GM18498 (cell line): ENCODE measurements around the gene BICD2.
A peak's percentile ranks its signal among the peaks of the same experiment; 100 is the strongest.
"Not testable (repeated sequence)": the region's sequence is repeated elsewhere in the genome, so short reads cannot be mapped to it uniquely, and the experiment has no call there.

ENCODE experiments used
- ATAC-seq: cut with Tn5 transposase; IDR thresholded peaks from one replicate; pipeline ENCODE4 v1.9.1; 2021; ENCODE audit warnings: mild to moderate bottlenecking, moderate library complexity; ENCODE audit not compliant: unreplicated experiment

BICD2 gene

GRCh38 chr9:92764381-92764987, at the start of gene BICD2:
Gene BICD2 (minus strand): TSS chr9:92764833. CDS start chr9:92764744, 89 bp downstream.
- peak; percentile 0 for ATAC-seq

GRCh38 chr9:92809629-92810326, 45.1 kb upstream of the BICD2 start:
- ATAC-seq, result not testable (repeated sequence)

DNA sequence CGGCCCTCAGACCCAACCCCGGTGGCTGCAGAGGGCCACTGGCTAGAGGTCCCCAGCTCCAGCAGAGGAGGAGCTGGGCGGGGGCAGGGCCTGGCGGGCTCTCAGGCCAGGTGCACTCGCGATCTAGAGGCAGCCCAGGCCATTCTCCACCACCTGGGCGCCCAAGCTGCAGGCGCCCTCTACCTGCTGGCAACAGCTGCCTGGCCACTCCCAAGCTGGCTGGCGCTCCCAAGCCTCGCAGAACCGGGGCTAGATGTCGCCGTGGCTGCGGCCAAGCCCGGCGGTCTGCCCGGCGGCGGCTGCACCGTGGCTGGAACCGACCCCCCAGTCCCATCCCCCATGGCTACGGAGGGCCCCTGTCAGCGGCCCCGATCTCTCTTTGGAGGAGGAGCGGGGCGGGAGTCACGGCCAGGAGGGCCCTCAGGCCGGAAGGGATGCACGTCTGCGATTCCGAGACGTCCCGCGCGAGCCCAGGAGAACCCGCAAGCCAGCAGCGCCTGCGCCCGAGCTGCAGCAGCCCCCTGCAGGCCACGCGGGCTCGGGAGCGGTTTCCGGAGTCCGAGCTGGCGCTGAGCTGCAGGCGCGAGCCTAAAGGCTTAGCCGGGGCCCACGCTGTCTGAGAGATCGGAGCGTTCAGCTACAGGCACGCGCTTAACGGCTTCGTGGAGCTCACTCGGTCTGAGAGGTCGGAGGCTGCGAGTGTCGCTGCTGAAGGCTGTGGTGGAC, 44.3 kb upstream of the BICD2 start:
- peak; percentile 62 for ATAC-seq

DNA sequence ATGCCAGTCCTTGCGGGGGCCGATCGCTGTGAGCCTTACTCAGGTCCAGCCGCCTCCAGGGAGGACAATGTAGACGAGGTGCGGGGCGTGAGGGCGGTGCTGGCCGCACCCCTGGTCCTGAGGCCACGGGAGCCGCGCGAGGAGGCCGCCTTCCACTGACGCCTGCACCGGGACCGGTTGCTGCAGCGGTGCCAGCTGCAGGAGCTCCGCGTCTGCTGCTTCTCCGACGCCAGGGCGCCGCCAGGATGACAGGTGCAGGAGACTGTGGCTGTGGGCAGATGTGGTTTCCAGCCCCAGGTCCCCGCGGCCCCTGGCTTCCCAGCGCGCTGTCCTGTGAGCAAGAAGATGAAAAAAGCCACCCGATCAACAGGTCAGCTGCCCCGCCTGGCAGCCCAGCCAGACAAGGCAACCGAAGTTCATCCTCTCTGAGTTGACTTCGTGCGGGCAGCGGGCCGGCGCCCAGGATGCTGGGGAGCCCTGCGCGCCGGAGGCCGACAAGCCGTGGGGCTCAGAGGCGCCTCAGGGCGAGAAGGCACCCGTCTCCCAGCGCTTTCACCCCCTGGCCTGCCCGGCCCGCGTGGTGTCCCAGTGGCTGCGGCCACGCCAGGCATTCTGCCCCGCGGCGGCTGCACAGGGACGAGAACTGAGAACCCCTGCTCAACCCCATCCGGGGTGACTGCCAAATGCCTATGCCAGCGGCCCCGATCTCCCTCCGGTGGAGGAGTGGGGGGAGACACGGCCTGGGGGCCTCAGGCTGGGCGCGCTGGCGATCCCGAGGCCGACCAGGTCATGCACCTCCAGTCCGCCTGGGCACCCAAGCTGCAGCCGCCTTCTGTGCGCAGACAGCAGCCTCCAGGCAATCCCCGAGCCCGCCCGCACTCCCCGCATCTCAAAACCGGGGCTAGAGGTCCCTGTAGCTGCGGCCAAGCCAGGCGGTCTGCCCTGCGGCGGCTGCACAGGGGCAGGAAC, 43.4 kb upstream of the BICD2 start:
- peak; percentile 27 for ATAC-seq

GRCh38 chr9:92807031-92807756, 42.6 kb upstream of the BICD2 start:
- ATAC-seq, result no peak

DNA sequence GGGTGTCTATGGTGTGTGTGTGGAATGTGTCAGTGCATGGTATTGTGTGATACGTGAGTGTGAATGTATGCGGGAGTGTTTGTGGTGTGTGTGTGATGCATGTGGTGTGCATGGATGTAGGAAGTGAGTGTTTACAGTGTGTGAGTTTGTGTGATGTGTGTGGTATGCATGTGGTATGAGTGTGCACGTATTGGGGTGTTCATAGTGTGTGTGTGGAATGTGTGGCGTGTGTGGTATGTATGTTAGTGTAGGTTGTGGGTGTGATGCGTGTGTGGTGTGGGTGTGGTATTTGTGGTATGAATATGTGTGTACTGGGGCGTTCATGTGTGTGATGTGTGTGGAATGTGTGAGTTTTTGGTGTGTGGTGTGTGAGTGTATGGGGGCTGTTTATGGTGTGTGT, 40.1 kb upstream of the BICD2 start:
- no peak for ATAC-seq

DNA sequence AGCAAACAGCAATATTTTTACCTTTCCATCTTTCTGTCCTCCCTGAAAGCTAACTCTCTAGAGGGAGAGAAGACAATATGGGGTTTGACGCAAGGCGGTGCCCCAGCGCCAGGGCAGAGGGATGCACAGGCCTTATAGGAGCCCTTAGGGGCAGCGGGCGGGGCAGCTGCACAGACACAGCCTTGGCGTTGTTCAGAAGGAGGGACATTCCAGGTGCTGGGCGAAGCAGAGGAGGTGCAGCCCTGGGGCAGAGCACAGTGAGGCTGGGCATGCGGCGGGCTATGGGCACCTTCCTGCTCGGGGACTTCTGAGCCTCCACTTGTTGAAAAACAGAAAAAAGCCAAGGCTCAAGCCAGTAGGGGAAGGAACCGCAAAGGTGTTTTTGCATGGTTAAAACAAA, 33.7 kb upstream of the BICD2 start:
- ATAC-seq, result no peak

- ATAC-seq, result not testable (repeated sequence)
Observed at GRCh38 chr9:92796337-92796804, 31.7 kb upstream of the BICD2 start.

- ATAC-seq, result no peak
Observed at GRCh38 chr9:92795598-92796336, 31.1 kb upstream of the BICD2 start.

- no peak for ATAC-seq
Observed at GRCh38 chr9:92795000-92795399, 30.4 kb upstream of the BICD2 start.

DNA sequence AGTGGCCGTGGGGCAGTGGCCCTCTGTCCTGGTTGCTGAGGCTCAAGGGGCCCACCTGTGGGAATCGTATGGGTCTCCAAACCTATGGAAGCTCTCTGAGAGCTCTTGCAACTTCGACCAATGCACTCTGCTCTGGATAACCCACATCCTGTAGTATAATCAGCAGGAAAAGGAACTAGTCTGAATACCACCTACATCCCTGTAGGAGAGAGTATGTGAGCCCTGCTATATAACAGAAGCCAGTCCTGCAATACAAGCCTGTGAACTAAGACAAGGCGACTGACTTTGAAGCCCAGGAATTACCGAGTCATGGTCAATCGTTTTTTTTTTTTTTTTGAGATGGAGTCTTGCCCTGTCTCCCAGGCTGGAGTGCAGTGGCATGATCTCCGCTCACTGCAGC, 29.8 kb upstream of the BICD2 start:
- ATAC-seq, result no peak

- peak; percentile 71 for ATAC-seq
Observed at GRCh38 chr9:92790542-92791527, 26.2 kb upstream of the BICD2 start.

DNA sequence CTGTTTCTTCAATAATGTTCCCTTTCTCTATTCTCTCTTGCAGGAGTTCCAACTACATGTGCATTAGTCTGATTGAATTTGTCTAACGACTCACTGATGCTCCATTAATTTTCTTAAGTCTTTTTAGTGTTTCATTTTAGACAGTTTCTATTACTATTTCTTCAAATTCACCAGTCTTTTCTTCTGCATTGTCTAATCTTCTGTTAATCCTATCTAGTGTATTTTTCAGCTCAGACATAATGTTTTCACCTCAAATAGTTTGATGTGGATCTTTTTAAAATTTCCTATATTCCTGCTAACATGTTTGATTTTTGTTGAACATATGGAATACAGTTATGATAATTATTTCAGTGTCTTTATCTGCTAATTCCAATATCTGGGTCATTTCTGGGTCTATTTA, 21.7 kb upstream of the BICD2 start:
- no peak for ATAC-seq

GRCh38 chr9:92781899-92782298, 17.3 kb upstream of the BICD2 start:
- ATAC-seq, result no peak

DNA sequence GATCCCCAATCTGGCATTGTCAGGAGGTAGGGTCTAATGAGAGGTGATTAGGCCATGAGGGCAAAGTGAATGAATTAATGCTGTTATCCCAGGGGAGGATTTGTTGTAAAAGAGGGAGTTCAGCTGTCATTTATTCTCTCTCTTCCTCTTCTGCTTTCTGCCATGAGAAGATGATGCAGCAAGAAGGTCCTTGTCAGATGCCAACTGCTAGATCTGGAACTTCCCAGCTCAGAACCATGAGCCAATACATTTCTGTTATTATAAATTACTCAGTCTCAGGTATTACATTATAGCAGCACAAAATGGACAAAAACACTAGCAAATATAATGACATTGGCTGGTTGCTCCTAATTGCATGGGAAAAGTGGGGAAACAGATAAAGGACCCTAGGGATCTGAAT, 15.6 kb upstream of the BICD2 start:
- ATAC-seq, result no peak

DNA sequence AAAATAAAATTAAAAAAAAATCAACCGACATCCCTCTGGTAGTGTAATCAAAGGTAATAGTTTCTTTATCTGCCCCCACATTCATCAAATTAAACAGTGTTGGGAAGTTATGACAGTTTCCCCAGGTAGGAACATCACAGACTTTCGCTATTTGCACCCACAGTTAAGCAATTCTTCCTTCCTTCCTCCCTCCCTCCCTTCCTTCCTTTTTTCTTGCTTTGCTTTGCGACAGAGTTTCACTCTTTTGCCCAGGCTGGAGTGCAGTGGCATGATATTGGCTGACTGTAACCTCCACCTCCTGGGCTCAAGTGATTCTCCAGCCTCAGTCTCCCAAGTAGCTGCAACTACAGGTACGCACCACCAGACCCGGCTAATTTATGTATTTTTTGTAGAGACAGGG, 10.8 kb upstream of the BICD2 start:
- ATAC-seq, result no peak

DNA sequence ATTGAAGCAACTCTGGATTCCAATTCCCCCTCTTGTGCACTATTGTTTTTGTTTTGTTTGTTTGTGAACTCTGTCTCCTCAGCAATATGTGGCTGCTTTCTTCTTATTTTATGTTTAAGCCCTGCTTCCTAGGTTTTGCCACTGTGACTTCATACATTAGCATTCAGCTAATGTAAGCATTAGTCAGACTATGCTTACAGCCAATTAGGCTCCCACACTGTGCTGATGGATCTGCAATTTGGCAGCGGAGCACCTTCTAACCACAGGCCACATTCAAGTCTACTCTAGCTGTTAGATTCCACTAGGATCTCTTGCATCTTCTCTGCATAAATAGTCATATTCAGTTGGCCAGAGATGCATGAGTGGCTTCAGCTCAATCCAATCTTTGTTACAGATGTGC, 9.6 kb upstream of the BICD2 start:
- ATAC-seq, result no peak

- ATAC-seq, result no peak
Observed at GRCh38 chr9:92773810-92774209, 9.2 kb upstream of the BICD2 start.
